ENCODE measurements around the gene PPFIA3.

The PPFIA3 gene

GRCh38 chr19:49111218-49111998 lies 7.9 kb upstream of the PPFIA3 start:
- no peak overlapping the region for H3K23ac ChIP-seq (ENCODE audit: low read length)
- H4K8ac ChIP-seq (ENCODE audit: low read depth, low read length) = no peak overlapping the region
- H2BK15ac ChIP-seq (replicated peaks; ENCODE audit: low read depth) = no peak overlapping the region
- H2AK5ac ChIP-seq (ENCODE audit: low read length) = no peak overlapping the region
- peaks cover 10% of the 10 kb centered on the region for H3K36me3 ChIP-seq (ENCODE audit: control insufficient read depth, insufficient read depth, low read length)
- H4K5ac ChIP-seq (ENCODE audit: low read length) = no peak overlapping the region
- no peak overlapping the region for H2BK120ac ChIP-seq (ENCODE audit: low read depth, low read length)
- H3K27ac ChIP-seq (ENCODE audit: low read depth, low read length) = no peak overlapping the region
- H3K4ac ChIP-seq (ENCODE audit: low read depth, low read length) = no peak overlapping the region
- no peaks in the 10 kb centered on the region for H3K4me1 ChIP-seq (ENCODE audit: control insufficient read depth, low read depth, low read length)
- DNase-seq = no peak
- no peaks in the 10 kb centered on the region for H3K79me1 ChIP-seq (ENCODE audit: low read length)
- no peak overlapping the region for H3K9ac ChIP-seq (ENCODE audit: low read length)
- H3K4me3 ChIP-seq (ENCODE audit: low read length) = no peak overlapping the region
- no peak overlapping the region for H3K18ac ChIP-seq (ENCODE audit: low read length)
- H2BK5ac ChIP-seq (ENCODE audit: low read length) = no peak overlapping the region
- H3K79me2 ChIP-seq (ENCODE audit: control insufficient read depth, insufficient read depth, low read length) = no peaks in the 10 kb centered on the region
- H3K4me2 ChIP-seq (ENCODE audit: low read length) = no peak overlapping the region
- no peak overlapping the region for H3K56ac ChIP-seq (ENCODE audit: low read length)
- no CpG with 5 or more reads among the region's 11 CpGs for WGBS (ENCODE audit: extremely low coverage, insufficient coverage, low lambda C conversion rate)
- H3K27me3 ChIP-seq (ENCODE audit: insufficient read depth, low read length, poor library complexity) = no peaks in the 10 kb centered on the region

DNA sequence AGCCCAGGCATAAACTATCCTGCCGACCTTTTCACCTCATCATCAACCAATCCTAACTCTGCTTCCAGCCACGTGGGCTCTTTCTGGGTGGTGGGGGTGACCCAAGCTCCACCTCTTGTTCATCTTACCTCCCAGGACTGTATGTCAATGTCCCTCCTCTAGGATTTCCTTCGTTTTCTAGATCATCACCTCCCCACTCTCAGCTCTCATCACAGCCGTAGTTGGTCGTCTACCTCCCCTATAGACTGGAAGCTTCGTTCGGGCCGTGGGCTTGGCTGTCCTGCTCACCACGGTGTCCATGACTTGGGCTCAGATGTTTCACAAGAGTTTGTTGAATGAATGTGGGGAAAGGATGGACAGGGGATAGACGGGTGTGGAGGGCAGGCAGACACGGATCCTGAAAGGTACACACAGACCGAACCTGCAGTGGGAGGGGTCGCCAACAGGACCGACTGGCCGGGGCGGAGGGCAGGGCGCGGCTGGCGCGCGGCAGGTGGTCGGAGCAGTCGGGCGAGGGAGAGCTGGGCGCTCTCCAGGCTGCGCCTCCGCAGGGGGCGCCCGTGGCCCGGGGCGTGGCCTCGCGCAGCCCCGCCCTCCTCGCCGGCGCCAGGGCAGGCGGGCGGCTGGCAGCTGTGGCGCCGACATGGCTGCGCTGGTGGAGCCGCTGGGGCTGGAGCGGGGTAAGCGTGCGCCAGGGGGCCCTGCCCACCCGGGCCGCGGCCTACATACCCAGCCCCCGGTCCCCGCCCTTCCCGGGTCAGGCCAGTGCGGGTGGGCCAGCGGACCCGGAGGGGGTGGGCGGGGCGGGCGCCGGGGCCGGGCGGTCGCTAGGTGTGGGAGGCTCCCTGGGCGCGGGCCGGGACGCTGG lies 5.3 kb upstream of the PPFIA3 start, which contains the start of gene LIN7B:
Gene LIN7B (plus strand): TSS at position 609 of the 868 bp plus-strand sequence. CDS start 35 bp downstream, at position 644.
- H3K4me3 ChIP-seq (ENCODE audit: low read length) = peak within 1 kb of the TSS; percentile 59
- H3K56ac ChIP-seq (ENCODE audit: low read length) = peak within 1 kb of the TSS; percentile 90
- H4K8ac ChIP-seq (ENCODE audit: low read depth, low read length) = no peak within 1 kb of the TSS
- H3K23ac ChIP-seq (ENCODE audit: low read length) = peak within 1 kb of the TSS; percentile 92
- peak within 1 kb of the TSS; percentile 83 for H3K18ac ChIP-seq (ENCODE audit: low read length)
- no peaks in the 10 kb centered on the region for H3K4me1 ChIP-seq (ENCODE audit: control insufficient read depth, low read depth, low read length)
- peak; percentile 82 for DNase-seq
- no CpG with 5 or more reads among the region's 66 CpGs for WGBS (ENCODE audit: extremely low coverage, insufficient coverage, low lambda C conversion rate)
- H3K4me2 ChIP-seq (ENCODE audit: low read length) = peak within 1 kb of the TSS; percentile 74
- H3K4ac ChIP-seq (ENCODE audit: low read depth, low read length) = no peak within 1 kb of the TSS
- H3K79me1 ChIP-seq (ENCODE audit: low read length) = no peaks in the 10 kb centered on the region
- no peaks in the 10 kb centered on the region for H3K79me2 ChIP-seq (ENCODE audit: control insufficient read depth, insufficient read depth, low read length)
- H3K27me3 ChIP-seq (ENCODE audit: insufficient read depth, low read length, poor library complexity) = no peaks in the 10 kb centered on the region
- H4K5ac ChIP-seq (ENCODE audit: low read length) = no peak within 1 kb of the TSS
- H2BK5ac ChIP-seq (ENCODE audit: low read length) = no peak within 1 kb of the TSS
- H3K36me3 ChIP-seq (ENCODE audit: control insufficient read depth, insufficient read depth, low read length) = peaks cover 1% of the 10 kb centered on the region
- H3K27ac ChIP-seq (ENCODE audit: low read depth, low read length) = no peak within 1 kb of the TSS
- H3K9ac ChIP-seq (ENCODE audit: low read length) = peak within 1 kb of the TSS; percentile 80
- H2BK15ac ChIP-seq (replicated peaks; ENCODE audit: low read depth) = no peak within 1 kb of the TSS
- H2BK120ac ChIP-seq (ENCODE audit: low read depth, low read length) = no peak within 1 kb of the TSS
- no peak within 1 kb of the TSS for H2AK5ac ChIP-seq (ENCODE audit: low read length)

DNA sequence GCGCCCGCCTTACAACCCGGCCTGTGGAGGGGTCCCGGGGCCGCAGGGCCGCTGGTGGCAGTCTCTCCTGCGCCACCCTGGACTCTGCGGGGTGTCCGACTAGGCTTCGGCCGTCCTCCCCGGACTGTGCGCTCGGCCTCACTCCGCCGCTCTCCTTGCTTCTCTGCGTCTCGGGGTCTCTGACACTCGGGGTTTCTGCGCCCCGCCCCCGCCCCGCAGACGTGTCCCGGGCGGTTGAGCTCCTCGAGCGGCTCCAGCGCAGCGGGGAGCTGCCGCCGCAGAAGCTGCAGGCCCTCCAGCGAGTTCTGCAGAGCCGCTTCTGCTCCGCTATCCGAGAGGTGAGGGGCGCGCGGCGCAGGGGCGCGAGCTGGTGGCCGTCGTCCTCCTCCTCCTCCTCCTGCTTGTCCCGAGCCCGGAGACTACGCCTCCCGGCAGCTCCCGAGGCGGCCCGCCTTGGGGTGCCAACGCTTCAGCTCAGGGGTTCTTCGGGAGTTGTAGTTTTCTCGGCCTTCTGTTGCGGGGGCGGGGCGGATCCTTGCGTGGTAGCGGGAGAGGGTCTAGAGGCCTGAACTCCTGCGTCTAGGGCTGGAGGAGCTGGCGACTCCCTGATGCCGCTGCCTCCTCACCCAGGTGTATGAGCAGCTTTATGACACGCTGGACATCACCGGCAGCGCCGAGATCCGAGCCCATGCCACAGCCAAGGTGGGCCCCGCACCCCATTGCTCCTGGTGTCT lies 4.5 kb upstream of the PPFIA3 start:
- H2BK15ac ChIP-seq (replicated peaks; ENCODE audit: low read depth) = no peak overlapping the region

GRCh38 chr19:49116544-49116943 lies 2.8 kb upstream of the PPFIA3 start:
- Histone ChIP-seq H3K79me2 (ENCODE audit: control insufficient read depth, insufficient read depth, low read length) (no peaks in the 10 kb centered on the region), H2BK5ac (ENCODE audit: low read length) (no peak overlapping the region), H3K56ac (ENCODE audit: low read length) (no peak overlapping the region), H3K27ac (ENCODE audit: low read depth, low read length) (no peak overlapping the region), H3K18ac (ENCODE audit: low read length) (no peak overlapping the region), H3K9ac (ENCODE audit: low read length) (no peak overlapping the region), H3K27me3 (ENCODE audit: insufficient read depth, low read length, poor library complexity) (peaks cover 7% of the 10 kb centered on the region), H4K8ac (ENCODE audit: low read depth, low read length) (no peak overlapping the region), H3K4ac (ENCODE audit: low read depth, low read length) (no peak overlapping the region), H2BK15ac (replicated peaks; ENCODE audit: low read depth) (no peak overlapping the region), H3K4me3 (ENCODE audit: low read length) (no peak overlapping the region), H2BK120ac (ENCODE audit: low read depth, low read length) (no peak overlapping the region), H2AK5ac (ENCODE audit: low read length) (no peak overlapping the region), H4K5ac (ENCODE audit: low read length) (no peak overlapping the region), H3K23ac (ENCODE audit: low read length) (no peak overlapping the region), H3K79me1 (ENCODE audit: low read length) (no peaks in the 10 kb centered on the region), H3K4me1 (ENCODE audit: control insufficient read depth, low read depth, low read length) (no peaks in the 10 kb centered on the region), H3K4me2 (ENCODE audit: low read length) (no peak overlapping the region), H3K36me3 (ENCODE audit: control insufficient read depth, insufficient read depth, low read length) (no peaks in the 10 kb centered on the region)
- no CpG with 5 or more reads among the region's 1 CpG for WGBS (ENCODE audit: extremely low coverage, insufficient coverage, low lambda C conversion rate)
- DNase-seq = no peak

More for the DNA sequence above, 4.5 kb upstream of the PPFIA3 start:
- WGBS (ENCODE audit: extremely low coverage, insufficient coverage, low lambda C conversion rate) = no CpG with 5 or more reads among the region's 68 CpGs
- DNase-seq = peak; percentile 75
- Histone ChIP-seq H2BK120ac (ENCODE audit: low read depth, low read length) (no peak overlapping the region), H4K5ac (ENCODE audit: low read length) (no peak overlapping the region), H3K18ac (ENCODE audit: low read length) (peak overlapping the region; percentile 83), H3K4me1 (ENCODE audit: control insufficient read depth, low read depth, low read length) (no peaks in the 10 kb centered on the region), H3K79me2 (ENCODE audit: control insufficient read depth, insufficient read depth, low read length) (no peaks in the 10 kb centered on the region), H3K56ac (ENCODE audit: low read length) (peak overlapping the region; percentile 90), H3K27me3 (ENCODE audit: insufficient read depth, low read length, poor library complexity) (no peaks in the 10 kb centered on the region), H3K4me3 (ENCODE audit: low read length) (peak overlapping the region; percentile 59), H3K4ac (ENCODE audit: low read depth, low read length) (no peak overlapping the region), H3K36me3 (ENCODE audit: control insufficient read depth, insufficient read depth, low read length) (no peaks in the 10 kb centered on the region), H2BK5ac (ENCODE audit: low read length) (no peak overlapping the region), H3K79me1 (ENCODE audit: low read length) (no peaks in the 10 kb centered on the region), H4K8ac (ENCODE audit: low read depth, low read length) (no peak overlapping the region), H2AK5ac (ENCODE audit: low read length) (no peak overlapping the region), H3K9ac (ENCODE audit: low read length) (peak overlapping the region; percentile 80), H3K27ac (ENCODE audit: low read depth, low read length) (no peak overlapping the region), H3K4me2 (ENCODE audit: low read length) (peak overlapping the region; percentile 74), H3K23ac (ENCODE audit: low read length) (peak overlapping the region; percentile 92)

GRCh38 chr19:49117677-49118564 lies 1.4 kb upstream of the PPFIA3 start:
- Histone ChIP-seq H3K79me1 (ENCODE audit: low read length) (no peaks in the 10 kb centered on the region), H4K5ac (ENCODE audit: low read length) (no peak overlapping the region), H3K27me3 (ENCODE audit: insufficient read depth, low read length, poor library complexity) (peaks cover 7% of the 10 kb centered on the region), H3K23ac (ENCODE audit: low read length) (no peak overlapping the region), H2BK120ac (ENCODE audit: low read depth, low read length) (no peak overlapping the region), H3K79me2 (ENCODE audit: control insufficient read depth, insufficient read depth, low read length) (no peaks in the 10 kb centered on the region), H2BK5ac (ENCODE audit: low read length) (no peak overlapping the region), H3K27ac (ENCODE audit: low read depth, low read length) (no peak overlapping the region), H2AK5ac (ENCODE audit: low read length) (no peak overlapping the region), H3K4me1 (ENCODE audit: control insufficient read depth, low read depth, low read length) (no peaks in the 10 kb centered on the region), H2BK15ac (replicated peaks; ENCODE audit: low read depth) (no peak overlapping the region), H3K4me2 (ENCODE audit: low read length) (peak overlapping the region; percentile 55), H3K4me3 (ENCODE audit: low read length) (peak overlapping the region; percentile 64), H3K9ac (ENCODE audit: low read length) (peak overlapping the region; percentile 87), H3K4ac (ENCODE audit: low read depth, low read length) (no peak overlapping the region), H3K56ac (ENCODE audit: low read length) (peak overlapping the region; percentile 93), H4K8ac (ENCODE audit: low read depth, low read length) (no peak overlapping the region), H3K18ac (ENCODE audit: low read length) (no peak overlapping the region), H3K36me3 (ENCODE audit: control insufficient read depth, insufficient read depth, low read length) (no peaks in the 10 kb centered on the region)
- WGBS (ENCODE audit: extremely low coverage, insufficient coverage, low lambda C conversion rate) = no CpG with 5 or more reads among the region's 26 CpGs
- no peak for DNase-seq
